DMS 273 (cell line): ENCODE data around the gene FPGS.

Source experiments
- DNase-seq: peaks from one replicate; lab custom pipeline; 2025; ENCODE audit not compliant: unreplicated experiment; lab: John Stamatoyannopoulos, UW

Gene FPGS

DNA sequence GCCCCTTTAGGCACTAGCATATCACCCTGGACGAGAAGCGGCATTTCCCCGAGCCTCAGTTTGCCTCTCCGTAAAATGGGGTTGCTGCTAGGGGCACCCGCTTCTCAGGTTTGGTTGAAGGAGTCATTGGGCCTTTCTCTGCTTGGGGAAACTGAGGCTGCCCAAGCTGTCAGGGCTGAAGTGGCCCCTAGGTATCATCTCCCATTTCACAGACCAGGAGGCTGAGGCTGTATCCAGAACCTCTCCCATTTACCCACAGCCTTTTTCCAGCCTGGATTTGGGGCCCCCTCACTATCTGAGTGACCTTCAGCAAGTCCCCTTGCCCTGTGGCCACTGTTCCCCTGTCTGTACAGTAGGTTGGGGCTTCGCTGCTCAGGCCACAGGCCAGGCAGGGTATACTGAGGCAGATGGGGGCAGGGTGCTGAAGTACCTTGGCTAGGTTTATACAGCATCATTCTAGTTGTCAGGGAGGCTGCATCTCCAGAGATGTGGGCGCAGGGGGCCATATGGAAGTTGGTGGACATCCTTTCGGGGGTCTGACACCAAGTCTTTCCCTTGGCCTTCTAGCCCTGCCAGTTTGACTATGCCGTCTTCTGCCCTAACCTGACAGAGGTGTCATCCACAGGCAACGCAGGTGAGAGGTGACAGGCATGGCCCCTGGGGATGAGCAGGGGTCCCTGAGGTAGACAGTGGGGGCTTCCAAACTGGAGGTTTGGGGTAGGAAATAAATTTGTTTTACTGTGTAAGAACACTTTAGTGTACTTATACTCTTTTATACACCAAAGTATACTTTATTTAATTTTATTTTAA is 7.9 kb downstream of the FPGS start:
- DNase-seq: no peak

- no peak for DNase-seq
These were observed 9.3 kb downstream of the FPGS start for GRCh38 chr9:127812011-127812410.

DNA sequence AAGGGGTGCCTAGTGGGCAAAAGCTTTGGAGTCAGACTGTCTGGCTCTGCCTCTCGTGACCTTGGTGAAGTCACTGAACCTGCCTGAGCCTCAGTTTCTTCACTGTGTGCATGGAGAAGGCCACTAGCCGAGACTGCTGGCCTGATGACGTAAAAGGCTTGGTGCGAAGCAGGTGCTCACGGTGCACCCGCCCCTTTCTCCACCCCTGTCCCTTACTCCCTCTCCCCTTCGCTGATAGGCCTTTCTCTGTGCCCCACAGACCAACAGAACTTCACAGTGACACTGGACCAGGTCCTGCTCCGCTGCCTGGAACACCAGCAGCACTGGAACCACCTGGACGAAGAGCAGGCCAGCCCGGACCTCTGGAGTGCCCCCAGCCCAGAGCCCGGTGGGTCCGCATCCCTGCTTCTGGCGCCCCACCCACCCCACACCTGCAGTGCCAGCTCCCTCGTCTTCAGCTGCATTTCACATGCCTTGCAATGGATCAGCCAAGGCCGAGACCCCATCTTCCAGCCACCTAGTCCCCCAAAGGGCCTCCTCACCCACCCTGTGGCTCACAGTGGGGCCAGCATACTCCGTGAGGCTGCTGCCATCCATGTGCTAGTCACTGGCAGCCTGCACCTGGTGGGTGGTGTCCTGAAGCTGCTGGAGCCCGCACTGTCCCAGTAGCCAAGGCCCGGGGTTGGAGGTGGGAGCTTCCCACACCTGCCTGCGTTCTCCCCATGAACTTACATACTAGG is 10.4 kb downstream of the FPGS start:
- no peak for DNase-seq

DNA sequence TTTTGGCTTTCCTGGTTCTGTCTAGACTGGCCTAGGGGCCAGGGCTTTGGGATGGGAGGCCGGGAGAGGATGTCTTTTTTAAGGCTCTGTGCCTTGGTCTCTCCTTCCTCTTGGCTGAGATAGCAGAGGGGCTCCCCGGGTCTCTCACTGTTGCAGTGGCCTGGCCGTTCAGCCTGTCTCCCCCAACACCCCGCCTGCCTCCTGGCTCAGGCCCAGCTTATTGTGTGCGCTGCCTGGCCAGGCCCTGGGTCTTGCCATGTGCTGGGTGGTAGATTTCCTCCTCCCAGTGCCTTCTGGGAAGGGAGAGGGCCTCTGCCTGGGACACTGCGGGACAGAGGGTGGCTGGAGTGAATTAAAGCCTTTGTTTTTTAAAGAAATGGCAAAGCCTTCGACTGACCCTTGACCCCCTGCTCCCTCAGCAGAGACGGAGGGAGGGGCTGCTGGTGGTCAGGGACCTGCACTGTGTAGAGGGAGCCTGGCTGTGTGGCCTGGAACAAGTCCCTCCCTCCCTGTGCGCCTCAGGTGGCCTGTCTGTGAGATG is 11.1 kb downstream of the FPGS start:
- no peak for DNase-seq

- DNase-seq: no peak
These were observed 12.2 kb downstream of the FPGS start for GRCh38 chr9:127814619-127815511.

- no peak for DNase-seq
These were observed 13.1 kb downstream of the FPGS start for GRCh38 chr9:127815512-127816361.

- peak; percentile 34 for DNase-seq
These were observed 13.7 kb downstream of the FPGS start for GRCh38 chr9:127816362-127816725.

DNA sequence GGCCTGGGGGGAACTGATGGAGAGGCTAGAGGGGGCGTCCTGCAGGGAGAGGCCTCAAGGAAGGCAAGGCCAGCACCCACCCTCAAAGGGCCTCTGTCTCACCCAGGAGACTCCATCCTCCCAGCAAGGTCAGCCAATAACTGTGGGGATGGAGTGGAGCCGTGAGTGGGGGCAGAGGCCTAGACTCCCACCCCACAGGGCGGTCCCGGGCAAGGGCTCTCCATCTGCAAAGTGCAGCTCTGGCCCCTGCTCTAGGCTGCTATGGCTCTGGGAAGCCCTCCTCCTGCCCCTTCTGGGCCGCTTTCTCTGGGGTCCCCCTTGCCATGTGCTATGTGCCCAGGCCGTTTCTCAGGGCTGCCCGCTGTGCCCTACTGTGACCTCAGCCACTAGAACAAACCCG is 14.0 kb downstream of the FPGS start:
- DNase-seq: no peak

- DNase-seq: peak; percentile 86
These were observed 15.3 kb downstream of the FPGS start for GRCh38 chr9:127817881-127818434.

DNA sequence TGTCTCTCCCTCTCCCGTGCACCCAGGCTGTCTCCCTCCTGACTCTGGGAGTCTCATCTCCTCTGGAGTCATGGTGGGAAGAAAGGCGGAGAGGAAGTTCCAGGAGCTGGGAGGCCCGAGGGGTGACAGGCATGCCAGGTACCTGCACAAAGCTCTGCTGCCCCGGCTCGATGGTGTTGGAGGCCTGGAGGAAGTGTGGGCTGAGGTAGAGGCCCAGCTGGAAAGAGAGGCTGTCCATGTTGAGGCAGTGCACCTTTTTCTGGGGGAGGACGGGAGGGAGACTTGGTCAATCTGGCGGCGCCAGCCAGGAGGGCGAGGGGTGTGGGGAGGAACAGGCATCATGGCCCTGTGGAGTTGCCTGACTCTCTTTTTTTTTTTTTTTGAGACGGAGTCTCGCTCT is 15.9 kb downstream of the FPGS start:
- no peak for DNase-seq

- DNase-seq: no peak
These were observed 19.4 kb downstream of the FPGS start for GRCh38 chr9:127822108-127822507.

DNA sequence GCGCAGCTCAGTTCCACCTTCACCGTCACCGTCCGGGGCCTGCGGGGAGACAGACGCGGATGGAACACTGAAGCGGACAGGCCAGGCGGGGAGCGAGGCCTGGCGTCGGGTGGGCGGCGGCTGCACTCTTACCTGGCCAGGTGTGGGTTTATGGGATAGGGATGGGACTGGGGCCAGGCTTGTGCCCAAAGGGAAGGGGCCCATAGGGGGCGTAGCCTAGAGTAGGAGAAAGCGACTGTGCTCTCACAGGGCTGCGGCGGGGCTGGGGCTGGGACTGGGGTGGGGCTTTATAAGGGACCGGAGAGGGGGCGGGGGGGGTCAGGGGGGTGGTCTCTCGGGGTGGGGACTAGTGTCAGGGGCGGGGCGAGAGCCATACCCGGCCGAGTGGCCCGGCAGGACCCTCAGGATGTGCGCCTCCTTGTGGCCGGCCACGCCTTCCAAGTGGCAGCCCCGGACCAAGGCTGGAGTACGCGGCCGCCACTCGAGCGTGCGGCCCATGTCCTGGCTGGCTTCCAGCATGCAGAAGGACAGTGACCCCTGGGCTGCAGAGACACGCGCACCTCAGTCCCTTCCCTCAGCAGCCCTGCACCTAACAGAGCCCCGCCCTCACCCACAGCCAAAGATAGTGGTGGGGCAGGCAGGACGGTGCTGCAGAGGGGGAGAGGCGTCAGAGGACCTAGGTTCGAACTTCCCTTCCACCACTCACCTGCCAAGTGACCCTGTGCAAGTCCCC is 22.8 kb downstream of the FPGS start:
- DNase-seq: peak; percentile 54

DNA sequence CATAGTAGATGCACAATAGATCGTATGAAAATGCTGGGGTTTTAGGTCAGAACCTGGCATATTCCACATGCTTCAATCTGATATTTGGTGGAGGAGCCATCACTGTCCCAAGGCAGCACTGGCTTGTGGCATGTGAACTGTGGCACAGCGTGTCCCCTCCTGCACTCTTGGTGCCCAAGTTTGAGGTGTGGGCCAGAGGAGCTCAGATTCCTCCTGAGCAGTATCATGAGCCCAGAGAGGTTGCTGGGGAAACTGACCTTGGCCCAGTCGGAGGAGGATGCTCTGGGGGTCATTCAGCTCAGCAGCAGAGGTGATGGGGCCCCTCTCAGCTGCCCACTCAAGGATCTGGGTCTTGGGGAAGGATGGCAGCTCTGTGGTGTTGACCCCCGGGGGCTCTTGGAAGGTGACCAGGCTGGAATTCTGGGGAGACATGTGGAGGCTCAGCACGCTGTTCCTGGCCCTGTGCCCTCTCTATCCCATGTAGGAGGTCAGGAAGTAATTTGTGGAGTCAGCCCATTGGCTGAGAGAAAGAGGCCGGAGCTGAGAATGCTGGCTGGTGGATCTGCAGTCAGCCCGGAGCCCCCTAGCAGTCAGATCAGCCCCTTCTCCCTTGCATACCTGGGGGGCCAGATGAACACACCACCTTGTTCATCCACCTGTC is 23.7 kb downstream of the FPGS start:
- DNase-seq: no peak

DNA sequence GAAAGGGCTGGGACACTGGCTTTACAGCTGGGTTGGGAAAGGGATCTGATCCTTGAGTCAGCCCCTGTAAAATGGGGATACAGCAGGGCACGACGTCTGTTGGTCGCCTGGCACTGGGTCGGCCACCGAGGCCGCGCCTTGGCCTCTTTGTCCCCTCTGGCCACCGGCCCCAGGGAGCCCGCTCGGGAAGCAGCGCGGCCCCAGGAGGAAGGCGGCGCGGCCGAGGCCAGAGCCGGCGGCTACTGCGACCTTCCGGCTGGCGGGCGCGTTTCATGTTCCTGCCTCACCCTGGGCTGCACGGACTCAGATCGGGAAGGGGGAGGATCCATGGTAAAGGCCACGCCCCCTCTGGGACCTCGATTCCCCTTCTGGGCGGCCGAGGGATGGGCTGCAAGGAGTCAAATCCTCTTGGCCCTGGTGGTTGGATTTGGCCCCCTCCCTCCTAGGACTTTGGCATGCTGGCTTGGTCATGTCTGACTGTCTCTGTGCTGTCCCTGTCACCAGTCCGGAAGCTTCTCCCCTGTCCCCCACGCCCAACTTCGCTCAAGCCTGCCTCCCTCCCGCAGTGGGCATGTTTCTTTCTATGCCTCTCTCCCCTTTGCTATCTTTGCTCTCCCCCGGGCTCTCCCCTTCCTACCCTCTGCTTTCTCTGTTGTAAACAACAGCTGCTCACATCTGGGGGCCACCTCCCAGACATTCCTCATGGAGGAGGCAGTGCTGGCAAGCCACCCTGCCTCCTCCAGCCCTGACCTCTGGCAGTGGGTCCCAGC is 25.8 kb downstream of the FPGS start:
- DNase-seq: peak; percentile 87

DNA sequence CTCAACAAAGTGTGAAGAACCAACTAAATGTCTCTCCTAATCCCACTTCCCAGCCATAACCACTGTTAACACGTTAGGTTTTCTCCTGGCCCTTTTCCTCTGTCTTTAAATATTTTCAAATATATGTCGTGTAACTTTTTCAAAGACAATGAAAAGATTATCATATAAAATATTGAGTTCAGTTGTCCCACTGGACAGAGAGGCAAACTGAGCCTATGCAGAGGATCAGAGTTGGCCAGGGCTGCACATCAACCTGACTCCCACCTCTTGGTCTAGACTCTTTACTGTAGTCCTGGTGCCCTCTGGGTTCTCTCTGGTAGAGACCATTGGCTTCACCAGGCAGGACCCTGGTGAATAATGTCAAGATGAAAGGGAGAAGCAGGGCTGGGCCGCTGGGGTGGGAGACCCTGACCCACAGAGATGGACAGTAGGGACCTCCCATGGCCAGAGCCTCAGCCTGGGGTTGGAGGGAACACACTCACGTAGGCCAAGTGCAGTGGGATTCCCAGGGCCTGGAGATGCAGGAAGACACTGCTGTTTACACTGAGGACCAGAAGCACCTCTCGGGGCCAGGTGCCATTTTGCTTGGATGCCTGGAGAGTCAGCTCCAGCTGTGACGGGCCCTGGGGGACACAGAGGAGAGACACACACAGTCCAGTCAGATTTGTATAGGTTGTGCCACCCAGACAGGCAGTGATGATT is 26.7 kb downstream of the FPGS start:
- DNase-seq: no peak

DNA sequence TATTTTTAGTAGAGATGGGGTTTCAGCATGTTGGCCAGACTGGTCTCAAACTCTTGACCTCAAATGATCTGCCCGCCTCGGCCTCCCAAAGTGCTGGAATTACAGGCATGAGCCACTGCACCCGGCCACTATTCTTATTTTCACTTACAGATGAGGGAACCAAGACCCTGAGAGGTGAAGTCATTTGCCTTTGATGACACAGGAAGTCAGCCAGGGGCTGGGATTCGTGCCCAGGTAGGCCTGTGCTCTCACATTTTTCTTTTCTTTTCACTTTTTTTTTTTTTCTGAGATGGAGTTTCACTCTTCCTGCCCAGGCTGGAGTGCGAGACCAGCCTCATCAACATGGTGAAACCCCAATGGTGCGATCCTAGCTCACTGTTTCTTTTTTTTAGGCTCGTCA is 29.6 kb downstream of the FPGS start:
- DNase-seq: no peak

- no peak for DNase-seq
These were observed 30.9 kb downstream of the FPGS start for GRCh38 chr9:127833555-127833954.
